HG02588 (cell line): ENCODE data around the gene TRAK2.
"Not testable (repeated sequence)": the region's sequence is repeated elsewhere in the genome, so short reads cannot be mapped to it uniquely, and the experiment has no call there.

Experiments
- ATAC-seq: cut with Tn5 transposase; IDR thresholded peaks from one replicate; pipeline ENCODE4 v1.9.1; 2021; ENCODE audit warnings: mild to moderate bottlenecking, moderate library complexity; ENCODE audit not compliant: unreplicated experiment

The TRAK2 gene

DNA sequence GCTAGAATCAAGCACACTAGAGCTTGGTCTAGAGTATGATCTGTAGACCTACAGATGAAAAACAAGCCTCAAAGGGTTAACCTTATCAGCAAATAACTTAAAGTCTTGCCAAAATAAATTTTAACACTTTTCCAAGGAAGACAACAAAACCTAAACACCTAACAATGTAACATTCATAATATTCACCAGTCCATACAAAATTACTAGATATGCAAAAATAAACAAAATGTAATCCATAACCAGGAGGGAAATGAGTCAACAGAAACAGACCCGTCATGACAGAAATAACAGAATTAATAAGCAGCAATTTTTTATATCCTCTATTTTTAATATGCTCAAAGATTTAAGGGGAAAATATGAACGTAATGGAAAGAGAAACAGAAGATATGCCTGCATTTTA, 36.1 kb downstream of the TRAK2 start:
- no peak for ATAC-seq

DNA sequence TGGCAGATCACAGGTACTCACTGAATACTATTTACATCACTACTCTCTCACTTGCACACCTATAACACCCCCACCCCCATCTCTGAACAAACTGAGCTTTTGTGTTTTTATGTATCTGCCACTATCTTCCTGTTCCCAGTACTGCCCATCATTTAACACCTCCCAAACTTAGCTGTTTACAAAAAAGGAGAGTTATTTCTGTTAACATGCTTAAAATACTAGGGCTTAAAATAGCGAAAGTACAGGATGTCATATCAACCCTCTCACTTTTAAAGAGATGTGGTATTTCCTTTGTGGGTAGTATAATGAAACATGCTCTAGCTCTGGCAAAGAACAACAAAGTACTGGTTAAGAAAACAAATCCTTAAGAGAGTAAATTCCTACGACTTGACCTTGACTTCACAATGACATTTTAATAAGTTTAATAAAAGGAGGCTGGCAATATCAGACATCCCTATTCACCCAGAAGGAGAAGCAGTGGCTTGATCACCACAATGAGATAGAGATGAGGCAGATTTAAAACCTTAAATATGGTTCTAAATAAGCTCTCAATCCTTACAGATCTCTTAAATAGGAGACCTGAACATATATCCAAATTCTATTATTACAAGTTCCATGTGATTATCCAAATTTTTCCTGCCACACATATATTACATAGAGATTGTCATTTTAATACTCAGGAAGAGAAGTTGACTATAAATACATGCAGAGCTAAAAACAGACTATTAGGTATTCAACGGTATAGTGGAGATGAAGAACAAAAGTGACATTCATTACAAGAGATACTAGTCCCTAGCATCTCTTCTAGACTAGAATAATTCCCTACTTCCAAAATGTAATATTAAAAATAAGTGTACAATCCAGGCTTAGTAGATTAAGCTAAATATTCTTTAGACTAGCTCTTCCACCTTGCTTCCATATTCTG, 36.9 kb downstream of the TRAK2 start:
- no peak for ATAC-seq

DNA sequence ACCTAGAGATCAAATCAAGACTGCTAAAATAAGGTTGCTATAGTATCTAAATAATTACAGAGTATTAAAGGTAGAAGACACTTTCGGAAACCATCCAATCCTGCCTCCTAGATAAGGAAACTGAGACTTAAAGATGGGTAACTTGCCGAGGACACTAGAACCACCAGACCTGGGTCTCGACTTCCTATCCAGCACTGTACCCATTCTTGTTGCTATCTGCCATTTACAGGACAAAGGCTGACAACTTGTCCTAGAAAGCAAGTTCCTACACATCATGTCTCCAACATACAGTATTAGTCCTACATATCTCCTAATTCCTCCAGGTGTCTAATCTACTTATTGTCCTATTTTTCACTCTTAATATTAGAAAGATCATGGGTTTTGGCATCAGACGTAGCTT, 37.7 kb downstream of the TRAK2 start:
- ATAC-seq: no peak

DNA sequence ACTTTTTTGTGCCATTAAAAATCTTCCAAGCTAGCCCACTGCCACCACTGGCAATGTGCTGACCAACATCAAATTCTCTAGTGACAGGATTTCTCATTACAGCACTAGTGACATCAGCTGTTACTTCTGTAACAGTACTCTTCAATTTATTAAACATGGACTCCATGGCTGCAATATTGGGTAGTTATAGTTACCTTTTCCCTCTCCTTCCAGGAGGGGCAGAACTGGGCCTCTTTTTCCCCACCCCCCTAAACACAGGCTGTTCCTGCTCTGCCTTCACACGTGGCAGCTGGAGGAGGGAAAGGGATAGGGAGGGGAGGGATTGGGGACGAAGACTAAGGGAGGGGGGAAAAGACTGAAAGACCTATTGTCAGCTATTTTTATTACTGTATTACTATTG, 38.1 kb downstream of the TRAK2 start:
- ATAC-seq: no peak

DNA sequence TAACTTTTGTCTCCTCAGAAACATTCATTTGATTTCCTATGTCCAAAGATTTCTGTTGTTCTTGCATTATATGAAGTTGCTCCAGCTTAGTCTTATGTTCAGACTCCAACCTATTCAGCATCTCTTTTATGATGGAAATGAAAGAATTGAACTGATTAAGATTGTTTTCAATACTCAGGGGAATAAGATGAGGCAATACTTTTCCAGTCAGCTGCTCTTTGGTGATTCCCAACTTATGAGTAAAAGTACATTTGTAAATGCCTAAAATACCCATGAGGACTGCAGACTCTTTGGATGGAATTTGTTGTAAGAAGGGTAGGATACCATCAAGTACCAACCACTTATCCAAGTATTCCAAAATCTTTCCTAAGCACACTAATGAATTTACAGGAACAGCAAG, 39.8 kb downstream of the TRAK2 start:
- no peak for ATAC-seq

DNA sequence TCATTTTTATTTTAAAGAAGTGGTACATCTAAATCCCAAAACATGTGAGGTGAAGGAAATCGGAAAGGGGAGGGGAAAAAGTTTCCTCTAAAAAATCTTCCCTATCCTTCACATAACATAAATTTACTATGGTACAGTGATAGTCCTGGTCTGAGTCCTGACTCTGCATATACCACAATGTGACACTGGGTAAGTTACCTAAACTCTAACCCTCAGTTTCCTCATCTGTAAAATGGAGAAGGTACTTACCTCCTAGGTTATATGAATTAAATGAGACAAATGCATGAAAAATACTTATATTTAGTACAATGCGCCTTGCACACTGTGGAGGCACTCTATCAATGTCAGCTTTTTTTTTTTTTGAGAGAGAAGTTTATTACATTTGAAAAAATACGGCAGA, 42.3 kb downstream of the TRAK2 start:
- ATAC-seq: no peak

DNA sequence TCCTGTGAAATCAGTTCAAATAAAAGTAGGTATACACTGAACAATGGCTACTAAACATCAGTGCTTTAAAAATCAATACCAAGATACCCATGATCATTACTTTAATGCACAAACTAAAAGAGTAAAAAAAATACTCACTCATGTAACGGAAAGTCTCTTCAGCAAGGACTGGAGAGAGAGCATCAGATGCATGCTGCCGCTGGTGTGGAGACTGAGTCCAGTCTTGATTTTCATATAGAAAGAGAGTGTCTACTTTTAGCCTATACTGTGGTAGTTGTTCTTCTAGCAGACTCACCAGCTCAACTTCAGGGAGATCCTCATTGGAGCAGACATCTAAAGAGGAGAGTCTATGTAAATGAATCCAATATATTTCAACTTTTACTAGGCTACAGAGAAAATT, 44.0 kb downstream of the TRAK2 start:
- no peak for ATAC-seq

DNA sequence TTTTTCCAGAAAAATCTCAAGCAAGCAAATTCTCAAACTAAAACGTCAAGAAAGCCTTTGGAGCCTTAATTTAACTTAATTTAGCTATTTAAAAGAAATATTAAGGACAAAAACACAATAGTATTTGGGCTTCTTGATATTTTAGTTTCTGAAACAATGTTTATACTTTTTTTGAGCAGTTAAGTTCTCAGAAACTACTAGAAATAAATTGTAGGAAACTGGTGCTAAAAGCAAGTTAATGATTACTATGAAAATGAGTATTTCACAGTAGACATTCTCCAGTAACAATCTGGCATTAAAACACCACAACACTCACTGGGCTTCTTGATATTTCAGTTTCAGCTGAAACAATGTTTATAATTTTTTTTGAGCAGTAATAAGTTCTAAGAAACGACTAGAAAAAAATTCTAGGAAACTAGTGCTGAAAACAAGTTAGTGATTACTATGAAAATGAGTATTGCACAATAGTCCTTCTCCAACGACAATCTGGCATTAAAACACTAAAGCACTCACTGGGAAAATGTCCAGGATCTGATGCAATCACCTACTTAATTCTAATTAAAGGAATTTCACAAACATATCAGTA, 45.1 kb downstream of the TRAK2 start:
- ATAC-seq: no peak

DNA sequence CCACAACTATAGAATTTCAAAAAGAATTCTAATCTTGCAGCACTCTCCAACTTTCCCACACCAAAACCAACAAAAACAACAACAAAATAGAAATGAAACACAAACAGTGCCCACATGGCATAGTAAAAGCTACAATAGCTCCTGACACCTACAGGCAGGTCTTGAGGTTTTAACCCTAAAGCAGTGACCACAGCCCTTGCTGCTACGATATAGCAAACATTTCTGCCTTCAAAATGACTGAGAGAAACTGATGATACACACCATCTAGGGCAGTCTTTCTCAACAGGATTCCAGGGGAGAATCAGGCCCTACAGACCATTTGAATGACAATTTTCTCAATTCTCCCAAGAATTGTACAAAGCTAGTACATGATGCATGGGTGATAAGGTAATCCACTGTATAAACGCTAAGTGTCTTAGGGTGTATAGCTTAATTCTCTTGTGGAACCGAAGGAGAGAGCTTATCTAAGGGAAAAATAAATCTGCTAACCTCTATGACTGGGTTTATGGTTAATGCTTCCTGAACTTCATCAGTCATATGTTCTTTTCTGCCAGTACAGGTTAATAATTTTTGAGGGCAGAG, 46.5 kb downstream of the TRAK2 start:
- ATAC-seq: no peak

DNA sequence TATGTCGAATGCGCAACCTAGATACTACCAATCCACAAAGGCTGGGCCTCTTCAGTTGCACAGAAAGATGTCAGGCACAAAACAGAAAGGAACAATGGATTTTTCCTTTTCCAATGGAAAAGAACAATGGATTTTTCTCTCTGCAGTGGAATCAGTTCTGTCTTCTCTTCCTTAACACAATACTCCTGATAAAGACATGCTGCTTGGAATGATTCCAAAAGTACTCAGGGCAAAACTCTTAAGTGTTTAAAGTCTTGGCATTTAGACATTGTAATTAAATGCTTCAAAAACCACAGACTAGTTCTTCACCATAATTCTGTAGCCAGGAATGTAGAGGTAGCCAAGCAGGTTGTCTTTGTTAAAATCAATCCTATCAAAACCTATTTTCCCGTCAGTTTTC, 47.4 kb downstream of the TRAK2 start:
- ATAC-seq: no peak

DNA sequence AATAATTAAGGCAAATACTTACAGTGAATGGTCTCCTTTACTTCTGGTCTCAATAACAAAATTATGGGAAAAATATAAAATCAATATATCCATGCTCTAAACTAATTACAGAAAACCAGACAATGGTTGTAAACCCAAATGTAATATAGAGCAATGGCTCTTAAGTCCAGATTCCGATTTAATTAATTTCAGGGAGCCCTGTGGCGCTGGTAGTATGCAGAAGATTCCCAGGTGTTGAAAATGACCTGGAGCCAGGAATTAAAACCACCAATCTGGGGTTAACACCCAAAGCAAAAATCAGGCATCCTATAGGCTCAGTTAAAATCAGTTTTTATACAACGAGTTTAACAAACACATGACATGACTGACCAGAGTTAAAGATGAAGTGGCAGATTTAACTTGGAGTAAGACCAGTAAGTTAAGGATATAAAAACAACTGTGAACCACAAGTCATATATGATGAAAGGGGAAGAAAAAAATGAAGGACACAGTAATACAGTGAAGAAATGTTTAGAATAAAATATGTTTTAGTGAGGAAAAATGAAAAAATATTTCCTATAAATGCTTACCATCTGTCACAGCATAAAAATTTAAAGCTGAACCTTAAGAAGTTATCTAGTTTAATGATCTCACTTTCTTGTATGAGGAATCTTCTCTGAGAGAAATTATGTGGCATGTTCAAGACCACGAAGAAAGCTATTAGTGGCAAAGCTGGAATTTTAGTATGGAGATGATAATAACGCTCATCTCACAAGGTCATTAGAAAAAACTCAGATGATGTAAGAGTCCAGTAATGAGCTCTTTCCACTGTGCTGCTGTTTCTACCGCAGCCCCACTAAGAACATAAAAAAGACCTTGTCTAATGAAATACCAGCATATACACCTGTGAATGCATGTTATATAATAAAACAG, 48.4 kb downstream of the TRAK2 start:
- ATAC-seq: no peak

DNA sequence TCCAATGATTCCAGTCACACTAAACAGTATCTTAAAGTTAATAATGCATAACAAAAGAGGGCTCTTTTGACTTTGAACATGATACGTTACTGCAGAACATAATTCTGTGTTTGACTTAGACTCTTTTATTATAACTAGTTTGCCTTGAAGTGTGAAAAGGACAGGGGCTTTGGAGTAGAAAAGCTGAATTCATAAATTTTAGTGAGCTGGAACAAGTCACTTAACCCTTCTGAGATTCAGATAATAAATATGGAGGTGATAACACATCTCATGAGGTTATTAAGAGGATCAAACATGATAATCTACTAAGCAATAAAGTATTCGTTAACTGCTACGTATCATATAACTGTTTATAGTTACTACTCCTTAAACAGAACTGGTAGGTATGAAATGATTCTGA, 49.4 kb downstream of the TRAK2 start:
- ATAC-seq: no peak

DNA sequence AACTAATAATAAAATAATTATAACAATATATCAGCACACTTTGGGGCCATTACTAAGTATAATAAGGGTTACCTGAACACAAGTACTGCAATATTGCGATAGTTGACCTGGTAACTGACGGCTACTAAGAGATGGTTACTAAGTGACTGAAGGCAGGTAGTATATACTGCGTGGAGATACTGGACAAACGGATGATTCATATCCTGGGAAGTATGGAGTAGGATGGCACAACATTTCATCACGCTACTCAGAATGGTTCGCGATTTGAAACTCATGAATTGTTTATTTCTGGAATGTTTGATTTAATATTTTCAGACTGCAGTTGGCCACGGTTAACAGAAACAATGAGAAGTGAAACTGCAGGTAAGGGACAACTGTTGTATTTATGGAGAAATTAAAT, 54.7 kb downstream of the TRAK2 start:
- ATAC-seq: no peak

DNA sequence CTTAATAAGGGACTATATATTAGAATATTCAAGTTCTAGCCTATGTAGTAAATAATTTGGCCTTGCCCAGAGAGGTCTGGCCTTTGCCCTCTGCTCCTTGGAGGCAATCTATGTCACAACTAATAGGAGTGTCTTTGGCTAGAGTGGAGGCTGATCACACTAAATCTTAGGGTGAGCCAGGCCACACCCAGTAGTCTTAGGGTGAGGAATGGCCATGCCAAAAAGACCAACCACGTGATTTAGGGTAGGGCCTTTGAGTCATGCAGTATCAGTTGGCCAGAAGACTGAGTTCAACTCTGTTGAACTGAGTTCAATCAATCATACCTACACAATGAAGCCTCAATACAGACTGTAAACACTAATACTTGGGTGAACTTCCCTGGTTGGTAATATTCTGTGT, 68.1 kb downstream of the TRAK2 start:
- ATAC-seq: no peak

DNA sequence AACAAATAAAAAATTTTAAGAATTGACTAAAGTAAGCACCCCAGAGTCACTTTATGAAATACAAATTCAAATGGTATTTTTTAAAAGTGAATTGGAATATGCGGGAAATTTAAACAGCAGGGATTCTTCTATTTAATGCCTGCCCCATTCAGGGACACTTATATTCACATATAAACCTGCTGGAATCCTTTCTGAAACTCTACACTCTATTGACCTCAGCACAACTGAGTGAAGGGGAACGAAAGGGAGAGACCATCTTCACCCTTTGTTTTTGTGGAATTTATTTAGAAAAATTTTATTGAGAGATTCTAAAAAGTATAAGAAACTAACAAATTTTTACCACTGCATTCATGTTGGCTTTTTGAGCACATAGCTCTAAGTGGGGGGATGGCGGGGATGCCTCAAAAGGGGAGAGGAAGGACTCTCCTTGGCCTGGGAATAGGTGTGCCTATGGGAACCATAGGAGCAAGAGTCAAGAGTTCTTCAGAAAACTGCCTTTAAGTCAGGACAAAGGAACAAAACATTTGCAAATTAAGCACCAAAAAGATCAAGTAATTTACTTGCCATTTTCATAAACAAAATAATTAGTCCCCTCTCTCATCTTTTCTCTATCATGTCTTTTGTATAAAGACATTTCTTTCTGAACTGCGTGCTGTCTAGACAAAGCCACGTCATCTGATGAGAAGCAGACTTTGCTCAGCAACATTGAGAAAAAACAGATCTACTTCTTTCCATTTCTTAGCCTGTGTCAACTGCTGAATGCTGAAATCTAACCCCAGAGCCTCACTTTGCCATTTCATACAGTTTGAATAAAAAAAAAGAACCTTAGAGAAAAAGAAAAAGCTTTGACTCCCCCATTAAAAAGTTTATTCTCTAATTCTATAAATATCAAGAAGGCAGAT, 72.5 kb downstream of the TRAK2 start:
- no peak for ATAC-seq

DNA sequence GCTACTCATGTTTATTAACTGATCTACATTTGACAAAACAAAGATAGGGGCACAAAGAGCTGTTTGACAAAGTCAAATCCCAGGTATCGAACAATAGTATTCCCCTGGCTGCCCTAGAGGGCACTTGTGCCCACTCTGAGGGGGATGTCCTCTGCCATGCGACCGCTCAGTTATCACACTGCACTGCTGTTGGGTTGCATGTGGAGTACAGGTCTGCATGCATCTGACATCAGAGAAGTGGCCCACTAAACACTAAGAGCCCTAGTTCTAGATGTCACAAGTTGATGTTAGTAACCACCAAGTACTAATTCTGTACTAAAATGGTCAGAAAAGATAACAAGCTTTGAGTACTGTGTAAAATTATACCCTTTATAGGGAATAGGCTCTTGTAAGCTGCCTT, 74.0 kb downstream of the TRAK2 start:
- no peak for ATAC-seq

DNA sequence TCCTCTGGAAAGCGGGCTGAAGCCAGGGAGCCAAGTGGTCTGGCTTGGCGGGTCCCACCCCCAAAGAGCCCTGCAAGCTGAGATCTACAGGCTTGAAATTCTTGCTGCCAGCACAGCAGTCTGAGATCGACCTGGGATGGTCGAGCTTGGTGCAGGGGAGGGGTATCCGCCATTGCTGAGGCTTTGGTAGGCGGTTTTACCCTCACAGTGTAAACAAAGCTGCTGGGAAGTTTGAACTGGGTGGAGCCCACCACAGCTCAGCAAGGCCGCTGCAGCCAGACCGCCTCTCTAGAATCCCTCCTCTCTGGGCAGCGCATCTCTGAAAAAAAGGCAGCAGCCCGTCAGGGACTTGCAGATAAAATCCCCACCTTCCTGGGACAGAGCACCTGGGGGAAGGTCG, 81.5 kb downstream of the TRAK2 start:
- no peak for ATAC-seq

DNA sequence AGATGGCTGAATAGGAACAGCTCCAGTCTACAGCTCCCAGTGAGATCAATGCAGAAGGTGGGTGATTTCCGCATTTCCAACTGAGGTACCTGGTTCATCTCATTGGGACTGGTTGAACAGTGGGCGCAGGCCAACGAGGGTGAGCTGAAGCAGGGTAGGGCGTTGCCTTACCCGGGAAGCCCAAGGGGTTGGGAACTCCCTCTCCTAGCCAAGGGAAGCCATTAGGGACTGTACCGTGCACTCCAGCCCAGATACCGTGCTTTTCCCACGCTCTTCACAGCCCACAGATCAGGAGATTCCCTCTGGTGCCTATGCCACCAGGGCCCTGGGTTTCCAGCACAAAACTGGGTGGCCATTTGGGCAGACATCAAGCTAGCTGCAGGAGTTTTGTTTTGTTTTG, 81.9 kb downstream of the TRAK2 start:
- ATAC-seq: not testable (repeated sequence)

DNA sequence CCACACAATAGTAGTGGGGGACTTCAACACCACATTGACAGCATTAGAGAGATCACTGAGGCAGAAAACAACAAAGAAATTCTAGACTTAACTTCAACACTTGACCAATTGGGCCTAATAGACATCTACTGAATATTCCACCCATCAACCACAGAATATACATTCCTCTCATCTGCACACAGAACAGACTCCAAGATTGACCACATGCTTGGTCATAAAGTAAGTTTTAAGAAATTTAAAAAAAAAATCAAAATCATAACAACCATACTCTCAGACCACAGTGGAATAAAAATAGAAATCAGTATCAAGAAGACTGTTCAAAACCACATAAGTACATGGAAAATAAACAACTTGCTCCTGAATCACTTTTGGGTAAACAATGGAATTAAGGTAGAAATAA, 85.1 kb downstream of the TRAK2 start:
- ATAC-seq: no peak

DNA sequence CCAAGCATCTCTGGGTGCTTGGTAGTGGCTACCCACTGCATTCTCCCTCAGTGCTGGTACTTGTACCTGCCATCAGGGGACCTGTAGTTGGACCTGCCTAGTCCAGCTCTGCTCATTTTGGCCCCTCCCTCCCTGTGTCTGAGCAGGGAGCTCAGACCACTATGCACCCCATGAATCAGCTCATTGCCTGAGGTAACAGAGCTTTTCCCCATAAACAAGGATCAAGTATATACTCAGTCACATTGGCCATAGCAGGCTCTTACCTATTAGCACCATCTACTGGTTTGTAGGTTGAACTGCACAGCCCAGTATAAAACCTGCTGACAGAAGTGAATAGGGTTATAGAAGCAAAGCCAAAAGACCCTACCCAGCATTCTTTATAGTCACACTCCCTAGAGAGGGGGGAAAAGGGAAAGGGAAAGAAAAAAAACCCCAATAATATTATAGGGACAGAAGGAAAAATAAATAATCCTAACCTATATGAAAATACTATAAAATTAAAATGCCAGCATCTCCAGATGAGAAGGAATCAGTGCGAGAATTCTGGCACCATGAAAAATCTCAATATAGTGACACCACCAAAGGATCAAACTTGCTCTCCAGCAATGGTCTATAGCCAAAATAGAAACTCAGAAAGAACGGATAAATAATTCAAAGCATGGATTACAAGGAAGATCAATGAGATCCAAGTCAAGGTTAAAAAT, 87.2 kb downstream of the TRAK2 start:
- no peak for ATAC-seq
